HG03520 (cell line): ENCODE results near the gene GOLGA6L9.
"Not testable (repeated sequence)": the region's sequence is repeated elsewhere in the genome, so short reads cannot be mapped to it uniquely, and the experiment has no call there.

Experiments
- ATAC-seq: cut with Tn5 transposase; IDR thresholded peaks from one replicate; pipeline ENCODE4 v1.9.1; 2021; ENCODE audit warnings: mild to moderate bottlenecking, moderate library complexity; ENCODE audit not compliant: unreplicated experiment

GOLGA6L9 gene

GRCh38 chr15:82468205-82468604 is 38.6 kb downstream of the GOLGA6L9 start:
- peak; percentile 97 for ATAC-seq

- not testable (repeated sequence) for ATAC-seq
Measured at GRCh38 chr15:82469381-82469780, 39.8 kb downstream of the GOLGA6L9 start.

- not testable (repeated sequence) for ATAC-seq
Measured at GRCh38 chr15:82472269-82472982, 42.8 kb downstream of the GOLGA6L9 start.

- ATAC-seq: not testable (repeated sequence)
Measured at GRCh38 chr15:82474596-82475325, 45.1 kb downstream of the GOLGA6L9 start.

GRCh38 chr15:82475345-82475967 is 45.8 kb downstream of the GOLGA6L9 start:
- ATAC-seq: not testable (repeated sequence)

GRCh38 chr15:82476697-82477342 is 47.2 kb downstream of the GOLGA6L9 start:
- not testable (repeated sequence) for ATAC-seq

GRCh38 chr15:82477343-82478057 is 47.9 kb downstream of the GOLGA6L9 start:
- not testable (repeated sequence) for ATAC-seq
